NCI-H526 treated with DMSO at 0.1 percent for 48 hours (cell line): Measurements from ENCODE around the gene PPP1R12C.
A peak's percentile ranks its signal among the peaks of the same experiment; 100 is the strongest.

Experiments
- DNase-seq: peaks from one replicate; lab custom pipeline; 2025; lab: John Stamatoyannopoulos, UW

Gene PPP1R12C

GRCh38 chr19:55089342-55089944 lies 28.0 kb downstream of the PPP1R12C start:
- DNase-seq, result no peak

GRCh38 chr19:55088543-55089341 lies 28.7 kb downstream of the PPP1R12C start:
- peak; percentile 40 for DNase-seq

GRCh38 chr19:55088021-55088451 lies 29.4 kb downstream of the PPP1R12C start:
- DNase-seq, result no peak

- no peak for DNase-seq
Measured at GRCh38 chr19:55087542-55087901, 29.9 kb downstream of the PPP1R12C start.

GRCh38 chr19:55086730-55087541 lies 30.5 kb downstream of the PPP1R12C start:
- DNase-seq, result peak; percentile 82

- DNase-seq, result no peak
Measured at GRCh38 chr19:55085923-55086715, 31.3 kb downstream of the PPP1R12C start.

GRCh38 chr19:55084416-55084815 lies 33.0 kb downstream of the PPP1R12C start:
- no peak for DNase-seq

GRCh38 chr19:55083004-55083850 lies 34.2 kb downstream of the PPP1R12C start:
- DNase-seq, result no peak

- DNase-seq, result no peak
Measured at GRCh38 chr19:55082020-55082851, 35.2 kb downstream of the PPP1R12C start.

GRCh38 chr19:55081770-55082019 lies 35.7 kb downstream of the PPP1R12C start:
- DNase-seq, result no peak

GRCh38 chr19:55080968-55081769 lies 36.3 kb downstream of the PPP1R12C start:
- DNase-seq, result peak; percentile 59

GRCh38 chr19:55080121-55080967 lies 37.1 kb downstream of the PPP1R12C start:
- DNase-seq, result peak; percentile 69

- DNase-seq, result no peak
Measured at GRCh38 chr19:55079400-55080038, 37.9 kb downstream of the PPP1R12C start.

GRCh38 chr19:55078996-55079395 lies 38.4 kb downstream of the PPP1R12C start:
- no peak for DNase-seq

GRCh38 chr19:55077106-55077505 lies 40.3 kb downstream of the PPP1R12C start:
- DNase-seq, result no peak

- DNase-seq, result no peak
Measured at GRCh38 chr19:55076321-55076720, 41.1 kb downstream of the PPP1R12C start.

GRCh38 chr19:55075371-55075998 lies 42.0 kb downstream of the PPP1R12C start, which contains the start of gene EPS8L1:
EPS8L1 (plus strand) TSS chr19:55075869; CDS start chr19:55076445, 576 bp downstream.
- DNase-seq, result no peak
